LNCaP clone FGC (cell line): Measurements from ENCODE around the gene FHL2.

Experiments
- DNase-seq: peaks from one replicate; pipeline ENCODE4 v3.0.0-alpha.2; 2011; ENCODE audit warnings: low read depth
- H3K4me3 ChIP-seq: 2 replicates; pipeline ENCODE4 v1.5.1; 2011; ENCODE audit warnings: mild to moderate bottlenecking, low read depth, low read length, control low read depth
- TF ChIP-seq, protein P1 (sequence below): IDR thresholded peaks from 2 replicates; pipeline ENCODE4 v1.5.1; 2012; ENCODE audit warnings: mild to moderate bottlenecking; ENCODE audit not compliant: control insufficient read depth, insufficient read depth; ENCODE audit errors: extremely low read depth

Gene FHL2

DNA sequence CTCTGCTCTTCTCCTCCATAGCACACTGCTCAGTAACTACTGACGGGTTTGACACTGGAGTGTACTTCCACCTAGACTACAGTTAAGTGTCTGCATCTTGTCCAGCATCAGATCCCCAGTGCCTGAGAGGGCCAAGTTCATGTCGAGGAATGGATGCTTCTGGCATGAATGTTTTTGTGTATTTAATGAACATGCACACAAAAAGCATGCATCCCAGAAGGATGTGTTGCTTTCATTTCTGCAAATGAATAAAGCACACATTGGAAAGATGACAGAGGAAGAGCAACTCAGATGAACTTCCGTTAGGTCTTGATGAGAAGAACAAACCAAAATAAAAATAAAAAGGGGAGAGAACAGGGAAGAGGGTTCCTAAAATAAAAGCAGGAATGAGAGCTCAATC is 33.6 kb downstream of the FHL2 start:
- DNase-seq = no peak
- no peak overlapping the region for H3K4me3 ChIP-seq
- TF ChIP-seq, protein P1, sequence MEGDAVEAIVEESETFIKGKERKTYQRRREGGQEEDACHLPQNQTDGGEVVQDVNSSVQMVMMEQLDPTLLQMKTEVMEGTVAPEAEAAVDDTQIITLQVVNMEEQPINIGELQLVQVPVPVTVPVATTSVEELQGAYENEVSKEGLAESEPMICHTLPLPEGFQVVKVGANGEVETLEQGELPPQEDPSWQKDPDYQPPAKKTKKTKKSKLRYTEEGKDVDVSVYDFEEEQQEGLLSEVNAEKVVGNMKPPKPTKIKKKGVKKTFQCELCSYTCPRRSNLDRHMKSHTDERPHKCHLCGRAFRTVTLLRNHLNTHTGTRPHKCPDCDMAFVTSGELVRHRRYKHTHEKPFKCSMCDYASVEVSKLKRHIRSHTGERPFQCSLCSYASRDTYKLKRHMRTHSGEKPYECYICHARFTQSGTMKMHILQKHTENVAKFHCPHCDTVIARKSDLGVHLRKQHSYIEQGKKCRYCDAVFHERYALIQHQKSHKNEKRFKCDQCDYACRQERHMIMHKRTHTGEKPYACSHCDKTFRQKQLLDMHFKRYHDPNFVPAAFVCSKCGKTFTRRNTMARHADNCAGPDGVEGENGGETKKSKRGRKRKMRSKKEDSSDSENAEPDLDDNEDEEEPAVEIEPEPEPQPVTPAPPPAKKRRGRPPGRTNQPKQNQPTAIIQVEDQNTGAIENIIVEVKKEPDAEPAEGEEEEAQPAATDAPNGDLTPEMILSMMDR = no peak

DNA sequence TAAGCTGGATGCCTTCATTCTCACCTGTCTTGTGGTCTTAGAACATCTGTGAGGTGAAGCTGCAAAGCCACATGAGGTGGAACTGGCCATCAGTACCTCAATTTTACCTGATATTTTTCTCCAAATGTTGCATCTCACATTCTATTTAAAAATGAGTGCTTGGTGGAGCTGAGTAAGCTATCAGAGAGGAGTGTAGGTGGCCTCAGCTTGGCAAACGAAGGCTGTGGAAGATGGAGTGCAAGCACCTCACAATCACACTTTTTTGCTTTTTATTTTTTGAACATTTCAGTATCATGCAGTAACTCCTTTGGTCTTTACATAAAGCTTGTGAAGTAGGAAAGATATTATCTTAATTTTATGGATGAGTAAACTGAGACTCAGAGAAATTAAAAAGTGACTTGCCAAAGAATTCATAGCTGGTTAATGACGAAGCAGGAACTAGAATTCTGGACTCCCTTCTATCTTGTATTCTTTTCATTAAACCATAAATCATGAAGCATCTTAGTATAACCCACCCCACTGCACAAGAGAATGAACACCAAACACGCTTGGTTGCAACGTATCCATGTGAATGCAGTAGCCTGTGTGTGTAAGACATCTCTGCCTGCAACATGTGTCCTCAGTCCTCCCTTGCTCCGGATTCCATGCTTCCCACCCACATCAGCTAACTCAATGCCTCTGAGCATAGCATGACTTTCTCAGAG is 34.3 kb downstream of the FHL2 start:
- TF ChIP-seq, protein P1 = no peak
- no peak overlapping the region for H3K4me3 ChIP-seq
- no peak for DNase-seq

DNA sequence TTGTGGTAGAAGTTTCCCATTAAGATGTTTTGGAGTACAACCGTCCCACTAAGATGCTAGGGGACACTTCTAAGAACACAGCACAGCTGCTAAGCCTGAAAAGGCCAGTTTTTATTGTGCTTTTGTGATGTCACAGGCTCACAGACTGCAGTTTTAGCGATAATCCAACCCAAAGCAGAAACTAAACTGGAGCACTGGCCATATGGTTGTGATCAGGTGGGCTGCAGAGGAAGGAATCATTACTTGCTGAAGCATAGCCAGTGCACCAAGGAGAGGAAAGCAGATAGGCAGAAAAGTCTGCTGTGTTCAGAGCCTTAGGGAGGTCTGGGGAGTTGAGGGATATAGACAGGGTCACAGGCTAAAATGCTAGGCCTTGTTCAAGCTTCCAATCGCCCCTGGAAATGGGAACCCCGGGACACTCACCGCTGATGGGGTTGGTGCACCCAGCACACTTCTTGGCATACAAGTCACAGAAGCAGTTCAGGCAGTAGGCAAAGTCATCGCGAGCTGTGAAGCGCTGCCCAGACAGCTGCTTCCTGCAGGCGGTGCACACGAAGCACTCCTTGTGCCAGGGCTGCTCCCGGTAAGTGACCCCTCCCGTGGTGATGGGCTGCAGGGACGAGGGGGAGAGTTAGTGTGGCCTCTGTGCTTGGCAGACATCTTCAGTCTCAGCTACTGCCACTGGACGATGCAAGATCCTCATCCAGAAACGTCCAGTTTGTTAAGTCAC is 35.8 kb downstream of the FHL2 start:
- no peak for DNase-seq
- TF ChIP-seq, protein P1 = no peak
- H3K4me3 ChIP-seq = no peak overlapping the region

DNA sequence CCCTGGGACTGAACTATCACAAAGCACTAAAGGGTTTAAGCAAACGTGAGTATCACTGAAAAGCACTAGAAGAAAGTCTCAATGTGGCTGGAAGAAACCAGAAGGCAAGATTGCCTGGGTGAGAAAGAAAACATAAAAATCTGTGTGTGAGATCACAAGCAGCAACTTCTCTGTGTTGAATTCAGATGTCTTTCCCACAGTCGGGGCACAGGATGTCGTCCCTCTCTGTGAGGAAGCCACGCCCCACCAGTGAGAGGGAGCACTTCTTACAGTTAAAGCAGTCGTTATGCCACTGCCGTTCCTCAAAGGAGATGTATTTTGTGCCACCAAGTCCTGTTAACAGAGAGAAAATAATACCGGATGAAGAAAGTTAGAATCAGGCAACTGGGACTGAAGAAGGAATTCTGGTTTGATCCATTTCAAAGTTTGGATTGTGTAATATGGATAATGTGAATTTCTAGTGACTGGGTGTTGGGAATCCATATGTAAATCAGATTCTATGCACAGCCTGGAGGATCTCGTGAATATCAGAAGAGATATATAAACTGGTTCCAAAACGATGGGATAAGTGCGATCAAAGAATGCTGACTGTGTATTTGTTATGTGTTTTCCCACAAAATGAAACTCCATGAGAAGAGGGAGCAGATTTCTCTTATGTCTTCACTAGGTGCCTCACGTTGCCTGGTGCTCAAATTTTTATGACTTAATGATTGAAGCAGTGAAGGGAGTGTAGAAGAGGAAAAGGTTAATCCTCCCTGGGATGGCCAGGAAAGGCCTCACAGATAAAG is 37.6 kb downstream of the FHL2 start:
- no peak for DNase-seq
- TF ChIP-seq, protein P1 = no peak
- no peak overlapping the region for H3K4me3 ChIP-seq

DNA sequence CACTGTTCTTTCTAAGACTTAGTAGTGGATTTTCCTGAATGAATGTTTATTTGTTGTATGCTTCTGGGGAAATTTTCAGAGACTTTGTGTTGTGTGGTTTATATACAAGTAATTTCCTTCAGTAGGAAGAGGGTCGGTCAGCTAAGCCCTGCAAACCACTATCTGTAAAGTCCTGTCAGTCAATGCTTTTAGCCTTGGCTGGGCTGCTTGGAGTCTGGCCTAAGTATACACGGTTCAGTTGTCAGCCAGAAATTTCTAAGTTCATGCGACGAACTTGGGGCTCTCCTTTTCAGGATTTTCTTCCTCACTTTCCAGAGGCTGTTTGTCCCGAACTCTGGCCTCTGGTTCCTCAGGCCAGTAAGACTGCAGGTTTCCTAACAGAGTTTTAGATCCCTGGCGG is 40.3 kb downstream of the FHL2 start:
- no peak overlapping the region for H3K4me3 ChIP-seq
- TF ChIP-seq, protein P1 = no peak
- DNase-seq = no peak

DNA sequence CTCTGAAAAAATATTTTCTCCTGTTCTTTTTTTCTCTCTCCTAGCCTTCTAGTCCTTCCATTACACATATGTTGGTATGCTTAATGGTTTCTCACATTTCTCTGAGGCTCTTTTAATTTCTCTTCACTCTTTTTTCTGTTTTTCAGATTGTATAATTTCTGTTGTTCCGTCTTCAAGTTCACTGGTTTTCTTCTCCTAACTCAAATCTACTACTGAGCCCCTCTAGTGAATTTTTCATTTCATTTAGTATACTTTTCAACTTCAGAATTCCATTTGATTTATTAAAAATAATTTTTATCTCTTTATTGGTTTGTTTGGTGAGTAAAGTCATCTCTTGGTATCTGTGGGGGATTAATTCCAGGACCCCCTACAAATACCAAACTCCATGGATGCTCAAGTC is 41.7 kb downstream of the FHL2 start:
- no peak for DNase-seq
- no peak overlapping the region for H3K4me3 ChIP-seq
- TF ChIP-seq, protein P1 = no peak
